Esophagus squamous epithelium (tissue), 5 donors: ENCODE measurements around the gene VOPP1. TPM values are rescaled to one million over a fixed set of nuclear protein-coding genes. Genes with fewer than 3 reads are reported as not detected.

Experiments
- DNase-seq: peaks from one replicate; lab custom pipeline; 2025; lab: John Stamatoyannopoulos, UW
- H3K27ac ChIP-seq, 4 donors: fragments of 200-600 bp; sonication (generic); one replicate each; pipeline ENCODE4 v1.5.1; 2016 to 2019; ENCODE audit warnings: mild to moderate bottlenecking in 1 of 4
- H3K27me3 ChIP-seq, 4 donors: fragments of 200-600 bp; sonication (generic); 1 replicate in 3 of 4; 2 replicates in 1 of 4; pipeline versions ENCODE4 v1.5.1 to v1.6.0; 2017 to 2021; ENCODE audit warnings: antibody characterized with exemption in 1 of 4
- H3K36me3 ChIP-seq, 3 donors: fragments of 200-600 bp; sonication (generic); one replicate each; pipeline ENCODE4 v1.5.1; 2016 to 2019
- H3K4me1 ChIP-seq, 3 donors: fragments of 200-600 bp; sonication (generic); one replicate each; pipeline ENCODE4 v1.5.1; 2017 to 2019
- H3K4me3 ChIP-seq, 4 donors: fragments of 200-600 bp; sonication (generic); 1 replicate in 3 of 4; 2 replicates in 1 of 4; pipeline ENCODE4 v1.5.1; 2016 to 2019; ENCODE audit warnings: mild to moderate bottlenecking in 2 of 4, moderate library complexity in 1 of 4
- H3K9me3 ChIP-seq, 3 donors: fragments of 200-600 bp; sonication (generic); one replicate each; pipeline ENCODE4 v1.5.1; 2016 to 2019
- CTCF ChIP-seq, 6 experiments: fragments of 450-650 bp in 4 of 6; fragments of 200-600 bp in 2 of 6; sonication (generic) in 2 of 6; IDR thresholded peaks; one replicate each; pipeline ENCODE4 v1.5.1; 2016 to 2019; ENCODE audit warnings: antibody characterized with exemption in 6 of 6, mild to moderate bottlenecking in 4 of 6, moderate library complexity in 4 of 6
- POLR2A ChIP-seq, 4 donors: fragments of 450-650 bp; IDR thresholded peaks; one replicate each; pipeline ENCODE4 v1.6.1; 2017; ENCODE audit warnings: antibody characterized with exemption in 4 of 4, mild to moderate bottlenecking in 4 of 4, moderate library complexity in 3 of 4
- WGBS, 2 donors: methylation state at CpG; one replicate each; pipeline ENCODE4 v1.1.5; 2018; 5-methylcytosine and 5-hydroxymethylcytosine counted together
- intact Hi-C: fragments of 100-400 bp; cut with DNase I; formaldehyde crosslinking; loops from one replicate; pipeline ENCODE4 v1.15.0; 2022
- total RNA-seq, 4 donors: library from RNA; depleted of rRNA; stranded (reverse); fragments of >200 nt; gene quantifications; one replicate each; pipeline ENCODE4 v1.1.0, GENCODE V29; 2016
- donor health status: DM: yes; HTN: yes; CAD: no.

Gene VOPP1
- total RNA-seq, 4 donors from 2014 or later: 13.9 to 26.5 (median 19.2) TPM

- H3K36me3 ChIP-seq: peaks cover 0 to 34% (median 4%) of the 10 kb centered on the region in 3 donors
Measured at GRCh38 chr7:55499591-55499990, 72.7 kb downstream of the VOPP1 start.

GRCh38 chr7:55498770-55499169, 73.5 kb downstream of the VOPP1 start:
- Histone ChIP-seq H3K27me3 (no peaks in the 10 kb centered on the region), H3K27ac (no peak overlapping the region), H3K36me3 (peaks cover 0 to 34% (median 4%) of the 10 kb centered on the region in 3 donors), H3K9me3 (no peaks in the 10 kb centered on the region), H3K4me3 (no peak overlapping the region), H3K4me1 (peaks cover 0 to 18% (median 0%) of the 10 kb centered on the region in 3 donors)
- intact Hi-C loops: no loop called here
- DNase-seq: no peak
- WGBS, 2 donors: 83 to 93% methylated on average over 3 to 4 of the region's 4 CpGs
- no peak for TF ChIP-seq POLR2A (IDR thresholded peaks at IDR 0.05)
- TF ChIP-seq CTCF (IDR thresholded peaks at IDR 0.05): no peak

More at GRCh38 chr7:55499591-55499990, 72.7 kb downstream of the VOPP1 start:
- TF ChIP-seq POLR2A (IDR thresholded peaks at IDR 0.05): no peak
- TF ChIP-seq CTCF (IDR thresholded peaks at IDR 0.05): no peak
- Histone ChIP-seq H3K4me1 (peaks cover 0 to 18% (median 2%) of the 10 kb centered on the region in 3 donors), H3K27me3 (no peaks in the 10 kb centered on the region), H3K27ac (no peak overlapping the region), H3K9me3 (no peaks in the 10 kb centered on the region), H3K4me3 (no peak overlapping the region)
- intact Hi-C loops: no loop called here
- 90 to 94% methylated on average over 9 to 12 of the region's 12 CpGs for WGBS, 2 donors
- DNase-seq: no peak

- H3K27me3 ChIP-seq: no peaks in the 10 kb centered on the region
- H3K36me3 ChIP-seq: peaks cover 0 to 34% (median 4%) of the 10 kb centered on the region in 3 donors
- no peaks in the 10 kb centered on the region for H3K9me3 ChIP-seq
- peaks cover 0 to 21% (median 0%) of the 10 kb centered on the region in 3 donors for H3K4me1 ChIP-seq
- TF ChIP-seq POLR2A (IDR thresholded peaks at IDR 0.05): no peak
- TF ChIP-seq CTCF (IDR thresholded peaks at IDR 0.05): no peak
- WGBS, 2 donors: 78 to 100% methylated on average over 2 to 6 of the region's 7 CpGs
- DNase-seq: no peak
- no peak overlapping the region for H3K4me3 ChIP-seq
- intact Hi-C loops: no loop called here
- H3K27ac ChIP-seq: no peak overlapping the region
Measured at GRCh38 chr7:55498142-55498541, 74.2 kb downstream of the VOPP1 start.

- no peak overlapping the region for H3K27ac ChIP-seq
- DNase-seq: no peak
- no peaks in the 10 kb centered on the region for H3K27me3 ChIP-seq
- intact Hi-C loops: no loop called here
- 100% methylated on average over 4 to 5 of the region's 7 CpGs for WGBS, 2 donors
- no peaks in the 10 kb centered on the region for H3K9me3 ChIP-seq
- peaks cover 0 to 37% (median 4%) of the 10 kb centered on the region in 3 donors for H3K36me3 ChIP-seq
- peaks cover 0 to 22% (median 0%) of the 10 kb centered on the region in 3 donors for H3K4me1 ChIP-seq
- no peak for TF ChIP-seq CTCF (IDR thresholded peaks at IDR 0.05)
- TF ChIP-seq POLR2A (IDR thresholded peaks at IDR 0.05): no peak
- H3K4me3 ChIP-seq: no peak overlapping the region
Measured at GRCh38 chr7:55497521-55497920, 74.8 kb downstream of the VOPP1 start.

- Histone ChIP-seq H3K27me3 (no peaks in the 10 kb centered on the region), H3K27ac (no peak overlapping the region), H3K36me3 (peaks cover 0 to 43% (median 4%) of the 10 kb centered on the region in 3 donors), H3K9me3 (no peaks in the 10 kb centered on the region), H3K4me3 (no peak overlapping the region), H3K4me1 (peaks cover 0 to 22% (median 0%) of the 10 kb centered on the region in 3 donors)
- DNase-seq: no peak
- 84 to 94% methylated on average over 3 to 9 of the region's 9 CpGs for WGBS, 2 donors
- intact Hi-C loops: no loop called here
- no peak for TF ChIP-seq CTCF (IDR thresholded peaks at IDR 0.05)
- no peak for TF ChIP-seq POLR2A (IDR thresholded peaks at IDR 0.05)
Measured at GRCh38 chr7:55496906-55497305, 75.4 kb downstream of the VOPP1 start.
